ENCODE measurements around the gene SCFD2. TPM values are rescaled to one million over a fixed set of nuclear protein-coding genes. Genes with fewer than 3 reads are reported as not detected.

Gene SCFD2
- polyA plus RNA-seq, 3 donors, result 5.4 to 9.4 (median 6.7) TPM

DNA sequence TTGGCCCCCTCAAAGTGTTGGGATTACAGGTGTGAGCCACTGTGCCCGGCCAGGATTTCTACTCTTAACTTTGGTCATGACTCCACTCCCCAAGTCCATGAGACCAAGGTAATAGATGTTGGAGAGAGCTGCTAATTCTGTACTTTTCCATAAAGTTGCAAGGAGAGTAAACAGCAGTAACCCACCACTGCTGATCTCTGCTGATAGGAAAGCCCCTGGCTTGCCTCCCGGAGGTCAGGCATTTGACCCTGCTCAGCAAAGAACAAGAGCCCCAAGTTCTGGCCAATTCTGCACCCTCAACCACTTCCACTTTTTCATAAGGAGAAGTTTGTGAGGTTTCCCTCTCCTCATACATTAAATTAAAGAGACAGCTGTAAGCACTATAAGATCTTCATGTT lies 360.7 kb downstream of the SCFD2 start:
- no peaks in the 10 kb centered on the region for H3K9me3 ChIP-seq (replicated peaks in 1 of 2; ENCODE audit: control insufficient read depth in 1 of 2, insufficient read depth in 1 of 2, low read length in 2 of 2)
- Mint-ChIP-seq H3K27ac (no peak overlapping the region), H3K9me3 (peaks cover 0 to 6% (median 1%) of the 10 kb centered on the region in 7 donors), H3K4me3 (no peak overlapping the region), H3K36me3 (peaks cover 3 to 4% of the 10 kb centered on the region in 2 donors), H3K27me3 (ENCODE audit: low read depth in 3 of 3) (no peaks in the 10 kb centered on the region), H3K4me1 (peaks cover 14% of the 10 kb centered on the region)
- H3K9ac ChIP-seq (ENCODE audit: insufficient read depth, low read length, poor library complexity, severe bottlenecking), result no peak overlapping the region
- TF ChIP-seq, protein P1, sequence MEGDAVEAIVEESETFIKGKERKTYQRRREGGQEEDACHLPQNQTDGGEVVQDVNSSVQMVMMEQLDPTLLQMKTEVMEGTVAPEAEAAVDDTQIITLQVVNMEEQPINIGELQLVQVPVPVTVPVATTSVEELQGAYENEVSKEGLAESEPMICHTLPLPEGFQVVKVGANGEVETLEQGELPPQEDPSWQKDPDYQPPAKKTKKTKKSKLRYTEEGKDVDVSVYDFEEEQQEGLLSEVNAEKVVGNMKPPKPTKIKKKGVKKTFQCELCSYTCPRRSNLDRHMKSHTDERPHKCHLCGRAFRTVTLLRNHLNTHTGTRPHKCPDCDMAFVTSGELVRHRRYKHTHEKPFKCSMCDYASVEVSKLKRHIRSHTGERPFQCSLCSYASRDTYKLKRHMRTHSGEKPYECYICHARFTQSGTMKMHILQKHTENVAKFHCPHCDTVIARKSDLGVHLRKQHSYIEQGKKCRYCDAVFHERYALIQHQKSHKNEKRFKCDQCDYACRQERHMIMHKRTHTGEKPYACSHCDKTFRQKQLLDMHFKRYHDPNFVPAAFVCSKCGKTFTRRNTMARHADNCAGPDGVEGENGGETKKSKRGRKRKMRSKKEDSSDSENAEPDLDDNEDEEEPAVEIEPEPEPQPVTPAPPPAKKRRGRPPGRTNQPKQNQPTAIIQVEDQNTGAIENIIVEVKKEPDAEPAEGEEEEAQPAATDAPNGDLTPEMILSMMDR (IDR thresholded peaks at IDR 0.05), result no peak
- H3K4me2 ChIP-seq (replicated peaks; ENCODE audit: extremely low read depth, low read length, poor library complexity, severe bottlenecking), result no peak overlapping the region
- intact Hi-C loops (cut with micrococcal nuclease), result no loop called here
- no peaks in the 10 kb centered on the region for H4K20me1 ChIP-seq (ENCODE audit: insufficient read depth, low read length)
- no peak for DNase-seq
- H3K27me3 ChIP-seq (ENCODE audit: control insufficient read depth in 2 of 2, insufficient read depth in 2 of 2, low read length in 2 of 2), result no peaks in the 10 kb centered on the region
- H3K36me3 ChIP-seq (replicated peaks in 1 of 2; ENCODE audit: control insufficient read depth in 1 of 2, insufficient read depth in 2 of 2, low read length in 2 of 2), result no peaks in the 10 kb centered on the region
- WGBS (ENCODE audit: insufficient coverage), result no CpG with 5 or more reads among the region's 2 CpGs
- no peak overlapping the region for H3K4me3 ChIP-seq (replicated peaks in 1 of 3; ENCODE audit: low read depth in 2 of 3, low read length in 3 of 3)
- no peaks in the 10 kb centered on the region for H3K4me1 ChIP-seq (ENCODE audit: control insufficient read depth in 1 of 2, insufficient read depth in 2 of 2, low read length in 2 of 2)
- no peak overlapping the region for H2AFZ ChIP-seq (ENCODE audit: insufficient read depth, low read depth, low read length, poor library complexity, severe bottlenecking)
- no peaks in the 10 kb centered on the region for H3K79me2 ChIP-seq (ENCODE audit: insufficient read depth, low read length)
- no peak overlapping the region for H3K27ac ChIP-seq (ENCODE audit: low read depth in 1 of 2, low read length in 2 of 2)

DNA sequence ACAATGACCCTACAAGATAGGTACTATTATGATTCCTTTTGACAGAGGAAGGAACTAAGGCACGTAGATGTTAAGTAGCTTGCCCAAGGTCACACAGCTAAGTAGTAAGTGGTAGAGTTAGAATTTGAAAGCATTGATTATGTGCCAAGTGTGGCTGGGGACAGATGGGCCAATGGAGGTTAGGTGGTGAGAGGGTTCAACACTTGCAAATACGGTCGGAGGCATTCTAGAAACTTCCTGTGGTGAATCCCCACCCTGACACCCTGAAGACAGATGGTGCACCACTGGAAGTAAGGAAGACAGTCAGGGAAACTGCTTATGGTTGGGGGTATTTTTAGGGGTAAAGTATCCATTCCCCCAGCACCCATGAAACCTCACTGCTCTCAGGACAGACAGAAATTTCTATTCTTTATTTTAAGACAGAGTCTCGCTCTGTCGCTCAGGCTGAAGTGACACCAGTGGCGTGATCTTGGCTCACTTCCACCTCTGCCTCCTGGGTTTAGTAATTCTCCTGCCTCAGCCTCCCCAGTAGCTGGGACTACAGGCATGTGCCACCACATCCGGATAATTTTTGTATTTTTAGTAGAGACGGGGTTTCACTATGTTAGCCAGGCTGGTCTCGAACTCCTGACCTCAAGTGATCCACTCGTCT lies 361.2 kb downstream of the SCFD2 start:
- WGBS (ENCODE audit: insufficient coverage), result 86% methylated on average over 5 of the region's 10 CpGs
- no peak overlapping the region for H3K4me3 Mint-ChIP-seq
- H3K27me3 ChIP-seq (ENCODE audit: control insufficient read depth in 2 of 2, insufficient read depth in 2 of 2, low read length in 2 of 2), result no peaks in the 10 kb centered on the region
- H3K79me2 ChIP-seq (ENCODE audit: insufficient read depth, low read length), result no peaks in the 10 kb centered on the region
- H3K4me1 Mint-ChIP-seq, result peaks cover 14% of the 10 kb centered on the region
- no peak overlapping the region for H3K4me2 ChIP-seq (replicated peaks; ENCODE audit: extremely low read depth, low read length, poor library complexity, severe bottlenecking)
- no peaks in the 10 kb centered on the region for H4K20me1 ChIP-seq (ENCODE audit: insufficient read depth, low read length)
- intact Hi-C loops (cut with micrococcal nuclease), result no loop called here
- peaks cover 3 to 4% of the 10 kb centered on the region in 2 donors for H3K36me3 Mint-ChIP-seq
- H3K9me3 ChIP-seq (replicated peaks in 1 of 2; ENCODE audit: control insufficient read depth in 1 of 2, insufficient read depth in 1 of 2, low read length in 2 of 2), result no peaks in the 10 kb centered on the region
- H3K9me3 Mint-ChIP-seq, result peaks cover 0 to 6% (median 1%) of the 10 kb centered on the region in 7 donors
- H3K27me3 Mint-ChIP-seq (ENCODE audit: low read depth in 3 of 3), result no peaks in the 10 kb centered on the region
- H3K36me3 ChIP-seq (replicated peaks in 1 of 2; ENCODE audit: control insufficient read depth in 1 of 2, insufficient read depth in 2 of 2, low read length in 2 of 2), result no peaks in the 10 kb centered on the region
- no peak overlapping the region for H3K4me3 ChIP-seq (replicated peaks in 1 of 3; ENCODE audit: low read depth in 2 of 3, low read length in 3 of 3)
- DNase-seq, result no peak
- H3K9ac ChIP-seq (ENCODE audit: insufficient read depth, low read length, poor library complexity, severe bottlenecking), result no peak overlapping the region
- TF ChIP-seq, protein P1 (IDR thresholded peaks at IDR 0.05), result no peak
- no peak overlapping the region for H2AFZ ChIP-seq (ENCODE audit: insufficient read depth, low read depth, low read length, poor library complexity, severe bottlenecking)
- H3K4me1 ChIP-seq (ENCODE audit: control insufficient read depth in 1 of 2, insufficient read depth in 2 of 2, low read length in 2 of 2), result no peaks in the 10 kb centered on the region
- no peak overlapping the region for H3K27ac ChIP-seq (ENCODE audit: low read depth in 1 of 2, low read length in 2 of 2)
- no peak overlapping the region for H3K27ac Mint-ChIP-seq
